Neural cell (in vitro differentiated cells): ENCODE measurements around the gene OSM.

ENCODE experiments used
- EP300 ChIP-seq: fragments of 450-650 bp; conservative IDR thresholded peaks from 2 replicates; pipeline ENCODE4 v1.6.1; 2014; ENCODE audit warnings: antibody characterized with exemption, mild to moderate bottlenecking, moderate library complexity; ENCODE audit not compliant: poor library complexity, severe bottlenecking
- TF ChIP-seq, protein P1 (sequence below): fragments of 450-650 bp; IDR thresholded peaks from 2 replicates; pipeline ENCODE4 v1.5.1; 2014; ENCODE audit warnings: antibody characterized with exemption, mild to moderate bottlenecking, moderate library complexity; ENCODE audit not compliant: poor library complexity, severe bottlenecking

DNA sequence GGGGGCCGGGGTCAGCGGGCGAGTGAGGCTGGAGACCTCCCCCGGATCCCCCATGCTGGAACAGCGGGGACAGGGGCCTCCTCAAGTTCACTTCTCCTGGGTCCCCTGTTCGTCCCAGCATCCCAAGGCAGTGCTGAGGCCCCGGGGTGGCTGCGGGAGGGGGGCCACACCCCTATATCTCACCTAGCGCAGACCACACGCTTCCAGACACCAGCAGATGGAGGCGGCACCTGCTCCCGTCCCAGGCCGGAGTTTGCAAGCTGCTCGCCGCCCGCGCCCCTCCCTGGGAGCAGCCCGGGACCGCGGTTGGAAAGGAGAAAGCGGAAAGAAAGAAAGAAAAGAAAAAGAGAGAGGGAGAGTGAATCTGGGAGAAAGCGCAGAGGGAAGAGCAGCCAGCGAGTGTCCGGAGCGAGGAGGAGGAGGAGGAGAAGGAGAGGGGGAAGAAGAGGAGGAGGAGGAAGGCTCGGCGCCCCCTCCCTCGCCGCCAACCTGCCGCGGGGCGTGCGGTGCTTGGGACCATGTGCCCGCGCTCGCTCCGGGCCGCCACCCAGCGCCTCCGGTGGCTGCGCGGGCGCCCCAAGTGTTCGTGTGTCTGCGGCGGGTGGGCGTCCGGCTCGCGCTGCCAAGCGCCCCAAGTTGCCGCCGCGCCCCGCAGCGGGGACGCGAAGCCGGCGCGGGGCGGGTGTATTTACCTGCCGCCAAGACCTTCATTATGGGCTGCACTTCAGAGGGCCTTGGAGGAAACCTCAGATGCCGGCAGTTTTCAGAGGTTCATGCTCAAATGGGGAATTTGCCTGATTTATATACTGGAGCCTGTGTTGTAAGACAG, 20.5 kb downstream of the OSM start, which contains the start of gene LIF:
- TF ChIP-seq, protein P1, sequence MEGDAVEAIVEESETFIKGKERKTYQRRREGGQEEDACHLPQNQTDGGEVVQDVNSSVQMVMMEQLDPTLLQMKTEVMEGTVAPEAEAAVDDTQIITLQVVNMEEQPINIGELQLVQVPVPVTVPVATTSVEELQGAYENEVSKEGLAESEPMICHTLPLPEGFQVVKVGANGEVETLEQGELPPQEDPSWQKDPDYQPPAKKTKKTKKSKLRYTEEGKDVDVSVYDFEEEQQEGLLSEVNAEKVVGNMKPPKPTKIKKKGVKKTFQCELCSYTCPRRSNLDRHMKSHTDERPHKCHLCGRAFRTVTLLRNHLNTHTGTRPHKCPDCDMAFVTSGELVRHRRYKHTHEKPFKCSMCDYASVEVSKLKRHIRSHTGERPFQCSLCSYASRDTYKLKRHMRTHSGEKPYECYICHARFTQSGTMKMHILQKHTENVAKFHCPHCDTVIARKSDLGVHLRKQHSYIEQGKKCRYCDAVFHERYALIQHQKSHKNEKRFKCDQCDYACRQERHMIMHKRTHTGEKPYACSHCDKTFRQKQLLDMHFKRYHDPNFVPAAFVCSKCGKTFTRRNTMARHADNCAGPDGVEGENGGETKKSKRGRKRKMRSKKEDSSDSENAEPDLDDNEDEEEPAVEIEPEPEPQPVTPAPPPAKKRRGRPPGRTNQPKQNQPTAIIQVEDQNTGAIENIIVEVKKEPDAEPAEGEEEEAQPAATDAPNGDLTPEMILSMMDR = peak; percentile 66
- peak; percentile 14 for TF ChIP-seq EP300
